HL-60/S4 treated with phorbol 12-myristate 13-acetate at 8.2 ng/mL for 4 days and 3 days (cell line): Measurements from ENCODE around the gene CLDN3.

Experiments used
- in situ Hi-C: fragments of 300-500 bp; cut with MboI; formaldehyde crosslinking; loops from 2 replicates; pipeline ENCODE4 v1.15.0; 2022; ENCODE audit warnings: low sequenced_read_pairs

CLDN3 gene

DNA sequence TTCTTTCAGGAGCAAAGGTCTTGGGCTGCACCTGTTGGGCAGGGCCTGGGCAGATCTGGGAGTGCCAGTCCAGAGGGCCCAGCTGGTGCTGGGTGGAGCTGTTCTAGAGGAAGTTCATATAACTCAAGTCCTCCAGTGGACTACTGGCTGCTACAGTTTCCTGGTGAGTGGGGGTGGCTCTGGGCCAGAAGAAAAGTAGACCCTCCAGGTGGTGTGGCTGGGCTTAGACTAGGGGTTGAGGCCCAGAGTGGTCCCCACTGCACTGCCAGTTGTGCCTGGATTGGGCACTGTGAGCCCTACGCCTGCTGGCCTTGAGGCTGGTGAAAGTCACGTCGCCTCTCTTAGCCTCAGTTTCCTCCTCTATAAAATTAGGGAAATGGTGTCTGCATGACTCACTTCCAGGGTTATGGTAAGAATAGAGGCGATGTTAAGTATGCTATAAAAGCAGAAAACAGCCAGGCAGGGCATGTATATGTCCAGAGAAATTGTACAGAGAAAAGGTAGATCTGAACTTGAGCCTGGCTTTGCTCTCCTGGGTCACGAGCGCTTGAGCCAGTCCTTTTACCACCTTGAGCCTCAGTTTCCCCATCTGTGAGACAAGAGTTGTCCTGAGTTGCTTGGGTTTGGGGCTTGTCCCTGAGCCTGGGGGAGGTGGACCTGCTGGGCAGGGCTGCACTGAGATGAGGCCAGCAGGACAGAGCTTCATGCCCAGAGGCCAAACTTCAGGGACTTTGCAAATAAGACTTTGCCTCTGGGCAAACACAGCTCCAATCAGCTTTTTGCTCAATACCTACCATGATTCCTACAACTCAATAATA is 3.8 kb upstream of the CLDN3 start:
- in situ Hi-C loops: no loop called here

- in situ Hi-C loops: no loop called here
These were observed 995 bp upstream of the CLDN3 start for GRCh38 chr7:73770860-73771670.

DNA sequence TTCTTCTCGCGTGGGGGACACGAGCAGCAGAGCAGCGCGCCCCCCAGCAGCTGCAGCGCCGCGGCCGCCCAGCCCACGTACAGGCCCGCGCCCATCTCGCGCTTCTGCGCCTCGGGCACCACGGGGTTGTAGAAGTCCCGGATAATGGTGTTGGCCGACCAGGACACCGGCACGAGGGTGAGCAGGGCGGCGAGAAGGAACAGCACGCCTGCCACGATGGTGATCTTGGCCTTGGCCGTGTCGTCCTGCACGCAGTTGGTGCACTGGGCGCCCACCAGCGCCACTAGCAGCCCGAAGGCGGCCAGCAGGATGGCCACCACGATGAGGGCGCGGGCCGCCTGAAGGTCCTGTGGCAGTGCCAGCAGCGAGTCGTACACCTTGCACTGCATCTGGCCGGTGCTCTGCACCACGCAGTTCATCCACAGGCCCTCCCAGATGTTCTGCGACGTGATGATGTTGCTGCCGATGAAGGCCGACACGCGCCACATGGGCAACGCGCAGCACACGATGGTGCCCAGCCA is 529 bp downstream of the CLDN3 start:
- in situ Hi-C loops: no loop called here

DNA sequence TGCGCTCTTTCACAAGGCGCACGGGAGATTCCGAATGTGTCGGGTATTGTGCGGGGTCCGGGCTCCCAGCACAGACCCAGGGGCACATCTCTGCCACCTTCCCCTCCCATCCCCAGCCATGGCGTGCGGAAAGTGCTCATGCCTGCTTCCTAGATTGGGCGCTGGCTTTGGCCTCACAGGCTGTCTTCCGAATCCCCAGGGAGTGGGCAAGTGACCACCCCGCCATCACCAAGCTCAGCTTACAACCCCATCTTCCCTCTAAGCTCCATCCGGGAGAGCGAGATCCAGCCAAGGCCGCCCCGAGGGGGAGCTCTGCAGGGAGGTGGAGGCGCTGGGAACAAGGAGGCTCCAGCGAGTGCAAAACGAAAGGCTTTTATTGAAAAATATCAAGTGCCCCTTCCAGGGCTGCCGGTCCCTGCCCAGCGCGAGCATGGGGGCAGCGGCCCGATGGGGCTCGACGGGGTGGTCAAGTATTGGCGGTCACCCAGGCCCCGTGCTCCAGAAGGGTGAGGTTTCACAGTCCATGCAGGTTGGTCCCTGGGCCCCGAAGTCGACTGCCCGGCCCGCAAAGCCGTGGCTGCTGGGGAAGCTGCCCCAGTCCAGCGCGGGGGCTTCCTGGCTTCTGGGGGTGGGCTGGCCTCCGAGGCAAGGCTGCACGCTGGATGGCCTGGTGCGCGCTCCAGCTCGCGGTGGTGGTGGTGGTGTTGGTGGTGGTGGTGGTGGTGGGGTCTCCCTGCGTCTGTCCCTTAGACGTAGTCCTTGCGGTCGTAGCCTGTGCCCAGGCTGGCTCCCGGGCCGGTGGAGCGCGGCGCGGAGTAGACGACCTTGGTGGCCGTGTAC is 1.2 kb downstream of the CLDN3 start:
- in situ Hi-C loops: no loop called here

DNA sequence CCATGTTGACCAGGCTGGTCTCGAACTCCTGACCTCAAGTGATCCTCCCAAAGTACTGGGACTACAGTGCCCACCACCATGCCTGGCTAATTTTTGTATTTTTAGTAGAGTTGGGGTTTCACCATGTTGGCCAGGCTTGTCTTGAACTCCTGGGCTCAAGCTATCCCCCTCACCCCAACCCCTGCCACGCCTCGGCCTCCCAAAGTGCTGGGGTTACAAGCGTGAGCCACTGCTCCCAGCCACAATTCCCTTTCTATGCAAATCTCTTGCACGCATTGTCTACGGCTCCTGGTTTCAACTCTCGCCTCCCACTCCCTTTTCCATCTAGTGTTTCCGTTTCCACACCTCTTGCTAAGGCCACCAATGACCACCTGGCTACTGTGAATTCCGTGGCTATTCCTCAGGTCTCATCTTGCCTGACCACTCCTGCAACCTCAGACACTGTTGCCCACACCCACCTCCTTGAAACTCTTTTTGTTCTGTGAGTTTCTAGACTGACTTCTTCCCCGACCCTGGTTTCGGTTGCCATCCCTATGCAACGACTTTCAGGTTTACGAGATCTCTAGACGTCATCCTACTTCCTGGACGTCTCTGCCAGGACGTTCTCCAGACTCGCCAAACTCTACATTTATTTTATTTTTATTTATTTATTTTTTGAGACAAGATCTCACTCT is 3.4 kb downstream of the CLDN3 start:
- in situ Hi-C loops: no loop called here

DNA sequence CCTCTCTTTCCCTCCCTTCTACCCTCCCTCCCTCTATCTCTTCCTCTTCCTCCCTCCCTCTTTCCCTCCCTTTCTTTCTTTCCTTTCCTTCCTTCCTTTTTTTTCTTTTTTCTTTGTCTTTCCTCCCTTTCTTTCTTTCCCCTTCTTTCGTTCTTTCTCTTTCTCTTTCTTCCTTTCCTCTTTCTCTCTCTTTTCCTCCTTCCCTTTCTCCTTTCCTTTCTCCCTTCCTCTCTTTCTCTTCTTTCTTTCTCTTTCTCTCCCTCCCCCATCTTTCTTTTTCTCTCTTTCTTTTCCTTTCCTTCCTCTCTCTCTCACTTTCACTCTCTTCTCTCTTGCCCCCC is 7.4 kb downstream of the CLDN3 start:
- in situ Hi-C loops: no loop called here

- in situ Hi-C loops: no loop called here
These were observed 8.0 kb downstream of the CLDN3 start for GRCh38 chr7:73761854-73762658.

GRCh38 chr7:73758581-73759138 is 11.4 kb downstream of the CLDN3 start:
- in situ Hi-C loops: no loop called here

- in situ Hi-C loops: no loop called here
These were observed 19.9 kb downstream of the CLDN3 start for GRCh38 chr7:73749931-73750776.

DNA sequence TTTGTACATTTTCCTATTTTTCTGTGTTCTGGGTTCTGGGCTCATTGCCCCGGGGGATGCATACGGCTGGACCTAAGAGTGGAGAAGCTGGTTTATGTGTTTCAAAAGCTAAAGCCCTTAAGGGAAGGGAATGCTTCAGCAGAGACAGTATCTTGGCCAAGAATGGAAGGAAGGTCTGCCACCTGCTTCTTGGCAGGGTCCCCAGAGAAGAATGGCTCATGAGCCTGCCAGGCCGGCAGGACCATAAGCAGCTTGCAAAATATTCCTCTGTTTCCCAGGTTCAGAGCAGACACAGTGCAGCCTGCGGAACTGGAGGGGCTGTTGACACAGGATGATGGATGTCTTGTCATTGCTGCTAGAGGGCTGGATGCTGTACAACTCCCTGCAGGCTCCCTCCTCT is 23.7 kb downstream of the CLDN3 start:
- in situ Hi-C loops: no loop called here

- in situ Hi-C loops: no loop called here
These were observed 27.1 kb downstream of the CLDN3 start for GRCh38 chr7:73742753-73743641.

DNA sequence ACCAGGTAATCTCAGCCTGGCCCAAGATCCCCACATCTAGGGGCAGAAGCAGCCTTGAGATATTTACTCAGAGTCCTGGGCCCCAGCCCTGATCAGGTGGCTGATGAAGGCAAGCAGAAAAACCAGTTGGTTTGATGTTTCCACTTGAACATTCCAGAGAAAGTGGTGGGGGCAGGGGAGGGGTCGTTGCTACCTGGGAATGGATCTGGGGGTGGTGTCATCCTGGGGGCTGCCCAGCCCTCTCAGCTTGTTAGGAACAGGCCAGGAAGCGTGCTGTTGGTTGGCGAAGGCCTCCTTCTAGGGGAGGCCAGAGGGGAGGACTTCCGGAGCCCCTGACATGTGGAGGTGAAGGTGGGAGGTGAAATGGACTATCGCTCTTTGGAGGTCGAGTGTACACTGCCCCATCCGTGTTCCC is 27.7 kb downstream of the CLDN3 start:
- in situ Hi-C loops: no loop called here

- in situ Hi-C loops: no loop called here
These were observed 28.5 kb downstream of the CLDN3 start for GRCh38 chr7:73741600-73741999.

GRCh38 chr7:73740771-73741170 is 29.3 kb downstream of the CLDN3 start:
- in situ Hi-C loops: no loop called here

GRCh38 chr7:73740212-73740611 is 29.9 kb downstream of the CLDN3 start:
- in situ Hi-C loops: no loop called here

GRCh38 chr7:73739387-73739767 is 30.7 kb downstream of the CLDN3 start:
- in situ Hi-C loops: no loop called here

- in situ Hi-C loops: no loop called here
These were observed 31.3 kb downstream of the CLDN3 start, which contains the start of gene ABHD11 for GRCh38 chr7:73738612-73739386. TSS of gene ABHD11 (minus strand) at chr7:73738802. CDS start at chr7:73738770, 32 bp downstream.
